Stimulated activated CD4-positive, alpha-beta T cell treated with anti-CD3 and anti-CD28 coated beads, Interleukin-4, amount 100 ng/mL, for 4 hours (primary cell): ENCODE measurements around the gene ING2.
A peak's percentile ranks its signal among the peaks of the same experiment; 100 is the strongest.
"Not testable (repeated sequence)": the region's sequence is repeated elsewhere in the genome, so short reads cannot be mapped to it uniquely, and the experiment has no call there.

Experiments used
- DNase-seq, 2 experiments: peaks; one replicate each; pipeline ENCODE4 v3.0.0-alpha.2; 2020

The ING2 gene

GRCh38 chr4:183504930-183505610 is at the start of gene ING2:
ING2 (plus strand) TSS chr4:183505058; CDS start chr4:183505196, 138 bp downstream.
- DNase-seq, result no peak

- no peak for DNase-seq
Observed at GRCh38 chr4:183455431-183456195, 49.2 kb upstream of the ING2 start.

- DNase-seq, result no peak
Observed at GRCh38 chr4:183458005-183458404, 46.9 kb upstream of the ING2 start.

GRCh38 chr4:183463903-183464619 is 40.8 kb upstream of the ING2 start:
- not testable (repeated sequence) for DNase-seq

GRCh38 chr4:183465879-183466278 is 39.0 kb upstream of the ING2 start:
- not testable (repeated sequence) for DNase-seq

- DNase-seq, result no peak
Observed at GRCh38 chr4:183467246-183467645, 37.6 kb upstream of the ING2 start.

GRCh38 chr4:183468210-183469095 is 36.4 kb upstream of the ING2 start:
- no peak for DNase-seq

- no peak for DNase-seq
Observed at GRCh38 chr4:183469285-183469684, 35.6 kb upstream of the ING2 start.

- no peak for DNase-seq
Observed at GRCh38 chr4:183469936-183470335, 34.9 kb upstream of the ING2 start.

- no peak for DNase-seq
Observed at GRCh38 chr4:183470821-183471220, 34.0 kb upstream of the ING2 start.

GRCh38 chr4:183471946-183472708 is 32.7 kb upstream of the ING2 start:
- DNase-seq, result peak; percentile 70 to 83

- DNase-seq, result no peak
Observed at GRCh38 chr4:183478123-183478522, 26.7 kb upstream of the ING2 start.

- DNase-seq, result no peak
Observed at GRCh38 chr4:183478926-183479325, 25.9 kb upstream of the ING2 start.

- DNase-seq, result not testable (repeated sequence)
Observed at GRCh38 chr4:183482515-183483095, 22.3 kb upstream of the ING2 start.

GRCh38 chr4:183483997-183484396 is 20.9 kb upstream of the ING2 start:
- DNase-seq, result no peak

- no peak for DNase-seq
Observed at GRCh38 chr4:183485411-183486160, 19.3 kb upstream of the ING2 start.

- DNase-seq, result no peak
Observed at GRCh38 chr4:183492791-183493222, 12.1 kb upstream of the ING2 start.

- no peak for DNase-seq
Observed at GRCh38 chr4:183493246-183493645, 11.6 kb upstream of the ING2 start.

GRCh38 chr4:183495184-183495583 is 9.7 kb upstream of the ING2 start:
- DNase-seq, result no peak

- no peak for DNase-seq
Observed at GRCh38 chr4:183499389-183499788, 5.5 kb upstream of the ING2 start.

- DNase-seq, result no peak
Observed at GRCh38 chr4:183499801-183500200, 5.1 kb upstream of the ING2 start.
